Caco-2 (cell line): ENCODE results near the gene ARSB. TPM values are rescaled to one million over a fixed set of nuclear protein-coding genes. Genes with fewer than 3 reads are reported as not detected.
A peak's percentile ranks its signal among the peaks of the same experiment; 100 is the strongest.

Source experiments
- BruUV-seq: library from RNA; stranded (reverse); fragments of 400-500 nt; replicated peaks from 2 replicates; lab custom pipeline; 2021; lab: Mats Ljungman, UMichigan
- CTCF ChIA-PET: fragments of 300-600 bp; sonication (Branson Sonifier 250); formaldehyde crosslinking; loops from one replicate; lab custom pipeline; 2022; ENCODE audit warnings: antibody characterized with exemption; lab: Charles Lee
- POLR2A ChIA-PET: fragments of 300-600 bp; sonication (Branson Sonifier 250); formaldehyde crosslinking; loops from one replicate; lab custom pipeline; 2022; ENCODE audit warnings: antibody characterized with exemption; lab: Charles Lee
- DNase-seq, 2 experiments: peaks; one replicate each; pipeline versions ENCODE4 v3.0.0 to v3.0.0-alpha.2; 2020 to 2022
- H3K27me3 ChIP-seq: replicated peaks from 2 replicates; pipeline ENCODE4 v1.6.0; 2011; ENCODE audit warnings: low read length; ENCODE audit not compliant: control insufficient read depth, insufficient read depth
- H3K36me3 ChIP-seq: 2 replicates; pipeline ENCODE4 v1.5.1; 2011; ENCODE audit warnings: low read length; ENCODE audit not compliant: control insufficient read depth, insufficient read depth
- H3K4me1 ChIP-seq: fragments of 250-450 bp; sonication (Bioruptor Pico); 2 replicates; pipeline ENCODE4 v1.5.1; 2020; ENCODE audit warnings: mild to moderate bottlenecking
- H3K4me3 ChIP-seq: 2 replicates; pipeline ENCODE4 v1.5.1; 2011; ENCODE audit warnings: low read depth, mild to moderate bottlenecking, control low read depth, low read length
- H3K9me3 ChIP-seq: fragments of 250-450 bp; sonication (Bioruptor Pico); 2 replicates; pipeline ENCODE4 v1.5.1; 2020; ENCODE audit warnings: mild to moderate bottlenecking, moderate library complexity
- H3K27ac Mint-ChIP-seq: one replicate; pipeline ENCODE4 v1.8.0; 2022; ENCODE audit warnings: mixed read lengths; ENCODE audit not compliant: unreplicated experiment
- H3K27me3 Mint-ChIP-seq: one replicate; pipeline ENCODE4 v1.8.0; 2022; ENCODE audit warnings: mixed read lengths; ENCODE audit not compliant: insufficient read depth, unreplicated experiment
- H3K36me3 Mint-ChIP-seq: one replicate; pipeline ENCODE4 v1.8.0; 2022; ENCODE audit warnings: mild to moderate bottlenecking, mixed read lengths; ENCODE audit not compliant: insufficient read depth, unreplicated experiment
- H3K4me1 Mint-ChIP-seq: one replicate; pipeline ENCODE4 v1.8.0; 2022; ENCODE audit warnings: low read depth, mixed read lengths; ENCODE audit not compliant: unreplicated experiment
- H3K4me3 Mint-ChIP-seq: one replicate; pipeline ENCODE4 v1.8.0; 2022; ENCODE audit warnings: mild to moderate bottlenecking, moderate library complexity, mixed read lengths; ENCODE audit not compliant: unreplicated experiment
- H3K9me3 Mint-ChIP-seq: one replicate; pipeline ENCODE4 v1.8.0; 2022; ENCODE audit warnings: mixed read lengths; ENCODE audit not compliant: unreplicated experiment
- intact Hi-C: fragments of 100-400 bp; cut with micrococcal nuclease; formaldehyde crosslinking; loops from one replicate; pipeline ENCODE4 v1.10.0; 2022; ENCODE audit not compliant: unreplicated experiment
- total RNA-seq: library from RNA; stranded (reverse); gene quantifications from 2 replicates; pipeline ENCODE4 v1.2.3, GENCODE V29; 2022
- TF ChIP-seq, protein P1 (sequence below), 2 experiments: fragments of 200-600 bp in 1 of 2; IDR thresholded peaks; 1 replicate in 1 of 2; 2 replicates in 1 of 2; pipeline versions ENCODE4 v1.5.1 to v1.8.0; 2011 to 2022; ENCODE audit warnings: antibody characterized with exemption in 1 of 2, control low read depth in 1 of 2, inconsistent platforms in 1 of 2, low read depth in 1 of 2, low read length in 1 of 2, mild to moderate bottlenecking in 1 of 2, moderate library complexity in 1 of 2; ENCODE audit not compliant: insufficient read depth in 1 of 2, severe bottlenecking in 1 of 2, unreplicated experiment in 1 of 2

ARSB gene
- total RNA-seq, 1 experiment from 2014 or later = 17.4 TPM

DNA sequence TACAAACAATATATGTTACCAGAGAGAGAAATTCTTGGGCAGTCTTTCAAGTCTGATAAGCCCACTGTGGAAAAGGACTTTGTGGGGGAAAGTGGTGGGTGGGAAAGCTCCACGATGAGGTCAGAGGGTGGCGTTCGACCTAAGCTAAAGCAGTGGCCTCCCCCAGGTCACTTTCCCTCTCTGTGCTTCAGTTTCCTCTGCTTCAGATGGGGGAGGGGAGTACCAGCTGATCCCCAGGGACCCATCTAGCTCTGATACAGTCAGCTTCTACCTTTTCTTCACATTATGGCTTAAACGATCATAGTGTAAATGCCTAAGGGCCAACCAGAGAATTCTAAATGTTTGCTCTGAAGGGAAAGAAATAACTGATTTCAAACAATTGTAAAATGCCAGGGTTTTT lies 36.6 kb upstream of the ARSB start:
- H3K4me3 ChIP-seq = no peak overlapping the region
- BruUV-seq = no TSS peak
- POLR2A ChIA-PET = no interaction called here
- H3K9me3 ChIP-seq = no peaks in the 10 kb centered on the region
- H3K27me3 ChIP-seq = no peaks in the 10 kb centered on the region
- Mint-ChIP-seq H3K4me1 (peaks cover 10% of the 10 kb centered on the region), H3K27me3 (peaks cover under 1% of the 10 kb centered on the region), H3K4me3 (no peak overlapping the region), H3K36me3 (no peaks in the 10 kb centered on the region), H3K9me3 (no peaks in the 10 kb centered on the region), H3K27ac (no peak overlapping the region)
- no peaks in the 10 kb centered on the region for H3K4me1 ChIP-seq
- H3K36me3 ChIP-seq = no peaks in the 10 kb centered on the region
- intact Hi-C loops = loop anchor here (1.0 to 10.0 kb wide), 5 partner anchors 39 to 837 kb away; no protein-coding TSS in a partner anchor
- CTCF ChIA-PET = interaction anchor here (0.5 to 10.9 kb wide), 4 partner anchors 98 to 226 kb away, joined by 3 to 245 read pairs (median 4); no protein-coding TSS in a partner anchor
- TF ChIP-seq, protein P1, sequence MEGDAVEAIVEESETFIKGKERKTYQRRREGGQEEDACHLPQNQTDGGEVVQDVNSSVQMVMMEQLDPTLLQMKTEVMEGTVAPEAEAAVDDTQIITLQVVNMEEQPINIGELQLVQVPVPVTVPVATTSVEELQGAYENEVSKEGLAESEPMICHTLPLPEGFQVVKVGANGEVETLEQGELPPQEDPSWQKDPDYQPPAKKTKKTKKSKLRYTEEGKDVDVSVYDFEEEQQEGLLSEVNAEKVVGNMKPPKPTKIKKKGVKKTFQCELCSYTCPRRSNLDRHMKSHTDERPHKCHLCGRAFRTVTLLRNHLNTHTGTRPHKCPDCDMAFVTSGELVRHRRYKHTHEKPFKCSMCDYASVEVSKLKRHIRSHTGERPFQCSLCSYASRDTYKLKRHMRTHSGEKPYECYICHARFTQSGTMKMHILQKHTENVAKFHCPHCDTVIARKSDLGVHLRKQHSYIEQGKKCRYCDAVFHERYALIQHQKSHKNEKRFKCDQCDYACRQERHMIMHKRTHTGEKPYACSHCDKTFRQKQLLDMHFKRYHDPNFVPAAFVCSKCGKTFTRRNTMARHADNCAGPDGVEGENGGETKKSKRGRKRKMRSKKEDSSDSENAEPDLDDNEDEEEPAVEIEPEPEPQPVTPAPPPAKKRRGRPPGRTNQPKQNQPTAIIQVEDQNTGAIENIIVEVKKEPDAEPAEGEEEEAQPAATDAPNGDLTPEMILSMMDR (IDR thresholded peaks at IDR 0.05; ENCODE audit: insufficient read depth in 1 of 2, low read depth in 1 of 2, low read length in 1 of 2, severe bottlenecking in 1 of 2, unreplicated experiment in 1 of 2) = no peak
- DNase-seq = no peak

DNA sequence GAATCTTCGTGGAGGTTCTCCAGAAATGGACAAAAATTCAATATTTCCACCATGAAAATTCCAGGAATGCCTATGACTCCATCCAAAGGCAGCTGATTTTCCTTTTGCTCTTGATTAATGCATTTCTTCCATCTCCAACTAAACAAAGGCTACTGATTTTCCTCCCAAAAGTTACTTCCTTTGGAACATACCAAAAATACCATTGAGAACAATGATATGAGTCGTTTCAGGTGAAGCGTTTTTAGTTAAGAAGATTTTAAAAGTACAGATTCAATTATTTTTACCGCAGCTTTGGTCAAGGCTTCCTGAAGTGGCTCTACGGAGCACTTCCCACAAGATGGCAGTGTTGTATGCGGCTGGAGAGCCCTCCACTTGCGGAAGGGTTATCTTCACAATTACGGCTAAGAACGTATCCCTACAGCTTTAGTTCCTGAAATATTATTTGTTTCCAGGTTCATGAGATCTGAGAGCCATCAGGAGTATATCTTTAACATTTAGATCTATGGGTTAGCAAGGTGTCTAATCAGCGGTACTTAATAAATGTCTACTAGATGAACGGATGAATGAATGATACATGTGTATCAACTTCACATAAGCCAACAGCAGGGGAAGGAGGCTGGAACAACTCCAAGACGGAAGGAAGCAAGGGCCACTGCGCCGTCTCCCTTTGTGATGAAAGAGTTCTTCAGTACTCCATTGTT lies 35.9 kb upstream of the ARSB start:
- intact Hi-C loops = loop anchor here (1.0 to 10.0 kb wide), 5 partner anchors 39 to 838 kb away; no protein-coding TSS in a partner anchor

DNA sequence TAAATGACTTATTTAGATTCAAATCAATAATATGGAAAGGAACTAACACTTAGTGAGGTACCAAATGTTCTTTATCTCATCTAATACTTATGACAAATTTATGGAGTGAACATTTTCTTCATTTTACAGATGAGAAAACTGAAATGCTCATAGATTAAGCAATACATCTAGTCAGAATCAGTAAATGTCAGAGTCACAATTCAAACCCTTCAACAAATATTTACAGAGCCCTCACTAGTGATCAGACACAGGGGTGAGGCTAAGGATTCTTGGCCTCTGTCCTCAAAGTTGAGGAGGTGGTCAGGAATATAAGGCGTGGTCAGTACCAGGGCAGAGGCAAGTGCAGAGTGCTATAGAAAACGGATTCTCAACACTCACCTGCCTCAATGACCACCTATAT lies 29.5 kb upstream of the ARSB start:
- peaks cover 3% of the 10 kb centered on the region for H3K27me3 Mint-ChIP-seq
- H3K4me1 Mint-ChIP-seq = peaks cover 10% of the 10 kb centered on the region
- no TSS peak for BruUV-seq
- Histone ChIP-seq H3K4me1 (no peaks in the 10 kb centered on the region), H3K4me3 (no peak overlapping the region), H3K36me3 (no peaks in the 10 kb centered on the region), H3K27me3 (no peaks in the 10 kb centered on the region), H3K9me3 (no peaks in the 10 kb centered on the region)
- intact Hi-C loops = no loop called here
- H3K4me3 Mint-ChIP-seq = no peak overlapping the region
- TF ChIP-seq, protein P1 (IDR thresholded peaks at IDR 0.05; ENCODE audit: insufficient read depth in 1 of 2, low read depth in 1 of 2, low read length in 1 of 2, severe bottlenecking in 1 of 2, unreplicated experiment in 1 of 2) = no peak
- ChIA-PET CTCF (no interaction called here), POLR2A (no interaction called here)
- no peak overlapping the region for H3K27ac Mint-ChIP-seq
- H3K9me3 Mint-ChIP-seq = peaks cover 13% of the 10 kb centered on the region
- no peak for DNase-seq
- no peaks in the 10 kb centered on the region for H3K36me3 Mint-ChIP-seq

More for the DNA sequence above, 35.9 kb upstream of the ARSB start:
- Histone ChIP-seq H3K27me3 (no peaks in the 10 kb centered on the region), H3K36me3 (no peaks in the 10 kb centered on the region), H3K9me3 (no peaks in the 10 kb centered on the region), H3K4me1 (no peaks in the 10 kb centered on the region), H3K4me3 (no peak overlapping the region)
- peak; percentile 50 to 60 for DNase-seq
- Mint-ChIP-seq H3K4me1 (peaks cover 10% of the 10 kb centered on the region), H3K27ac (no peak overlapping the region), H3K36me3 (no peaks in the 10 kb centered on the region), H3K27me3 (peaks cover 3% of the 10 kb centered on the region), H3K9me3 (no peaks in the 10 kb centered on the region), H3K4me3 (no peak overlapping the region)
- no TSS peak for BruUV-seq
- TF ChIP-seq, protein P1 (IDR thresholded peaks at IDR 0.05; ENCODE audit: insufficient read depth in 1 of 2, low read depth in 1 of 2, low read length in 1 of 2, severe bottlenecking in 1 of 2, unreplicated experiment in 1 of 2) = peak; percentile 88 to 92
- CTCF ChIA-PET = interaction anchor here (0.6 to 10.9 kb wide), 9 partner anchors 35 to 548 kb away, joined by 3 to 245 read pairs (median 3); partner anchors contain the start of gene ARSB
- POLR2A ChIA-PET = no interaction called here
